Glutamatergic neuron (in vitro differentiated cells): ENCODE results near the gene EFCAB8. TPM values are rescaled to one million over a fixed set of nuclear protein-coding genes. Genes with fewer than 3 reads are reported as not detected.

Experiments used
- DNase-seq: peaks from one replicate; pipeline ENCODE4 v3.0.0; 2022
- H3K27ac Mint-ChIP-seq: one replicate; pipeline ENCODE4 v1.8.0; 2020; ENCODE audit warnings: mild to moderate bottlenecking, mixed read lengths, inconsistent platforms; ENCODE audit not compliant: unreplicated experiment
- H3K27me3 Mint-ChIP-seq: one replicate; pipeline ENCODE4 v1.8.0; 2020; ENCODE audit warnings: mild to moderate bottlenecking, moderate library complexity, mixed read lengths, inconsistent platforms; ENCODE audit not compliant: unreplicated experiment
- H3K36me3 Mint-ChIP-seq: one replicate; pipeline ENCODE4 v1.8.0; 2020; ENCODE audit warnings: mild to moderate bottlenecking, mixed read lengths, inconsistent platforms; ENCODE audit not compliant: unreplicated experiment
- H3K4me1 Mint-ChIP-seq: one replicate; pipeline ENCODE4 v1.8.0; 2020; ENCODE audit warnings: mild to moderate bottlenecking, low read depth, mixed read lengths, inconsistent platforms; ENCODE audit not compliant: unreplicated experiment
- H3K4me3 Mint-ChIP-seq: one replicate; pipeline ENCODE4 v1.8.0; 2020; ENCODE audit warnings: mild to moderate bottlenecking, mixed read lengths, inconsistent platforms; ENCODE audit not compliant: unreplicated experiment
- H3K9me3 Mint-ChIP-seq: one replicate; pipeline ENCODE4 v1.8.0; 2020; ENCODE audit warnings: mild to moderate bottlenecking, moderate library complexity, mixed read lengths, inconsistent platforms; ENCODE audit not compliant: unreplicated experiment
- total RNA-seq: library from RNA; stranded (reverse); fragmentation: NEBNext Ultra II Directional; extraction: Animal tissue kit (Norgen Biotek cat#: 25700); gene quantifications from one replicate; pipeline ENCODE4 v1.2.1, GENCODE V29; 2021; ENCODE audit not compliant: unreplicated experiment
- TF ChIP-seq, protein P1 (sequence below): fragments of 200-600 bp; sonication (generic); IDR thresholded peaks from one replicate; pipeline ENCODE4 v1.5.0; 2021; ENCODE audit not compliant: partially characterized antibody, unreplicated experiment

EFCAB8 gene
- total RNA-seq, 1 donor from 2014 or later, result not detected

DNA sequence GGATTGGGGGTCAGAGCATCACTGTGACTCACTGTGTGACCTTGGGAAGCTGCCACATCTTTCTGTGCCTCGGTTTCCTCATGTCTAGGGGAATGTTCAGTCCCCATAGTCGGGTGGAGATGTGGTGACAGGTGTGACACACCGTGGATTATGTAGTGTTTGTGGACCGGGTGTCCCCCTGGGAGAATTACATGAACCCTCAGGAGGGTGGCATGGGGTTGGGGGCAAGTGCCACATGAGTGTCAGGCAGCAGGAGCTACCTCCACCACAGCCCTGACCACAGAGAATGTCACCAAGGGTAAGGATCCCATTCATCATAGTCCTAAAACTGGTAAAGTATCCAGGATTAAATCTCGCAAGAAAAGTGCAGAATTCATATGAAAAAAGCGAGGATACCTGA lies 122.3 kb downstream of the EFCAB8 start:
- Mint-ChIP-seq H3K4me3 (no peak overlapping the region), H3K36me3 (no peaks in the 10 kb centered on the region), H3K27me3 (no peaks in the 10 kb centered on the region), H3K27ac (no peak overlapping the region), H3K4me1 (peaks cover 6% of the 10 kb centered on the region), H3K9me3 (peaks cover 2% of the 10 kb centered on the region)
- DNase-seq, result no peak
- TF ChIP-seq, protein P1, sequence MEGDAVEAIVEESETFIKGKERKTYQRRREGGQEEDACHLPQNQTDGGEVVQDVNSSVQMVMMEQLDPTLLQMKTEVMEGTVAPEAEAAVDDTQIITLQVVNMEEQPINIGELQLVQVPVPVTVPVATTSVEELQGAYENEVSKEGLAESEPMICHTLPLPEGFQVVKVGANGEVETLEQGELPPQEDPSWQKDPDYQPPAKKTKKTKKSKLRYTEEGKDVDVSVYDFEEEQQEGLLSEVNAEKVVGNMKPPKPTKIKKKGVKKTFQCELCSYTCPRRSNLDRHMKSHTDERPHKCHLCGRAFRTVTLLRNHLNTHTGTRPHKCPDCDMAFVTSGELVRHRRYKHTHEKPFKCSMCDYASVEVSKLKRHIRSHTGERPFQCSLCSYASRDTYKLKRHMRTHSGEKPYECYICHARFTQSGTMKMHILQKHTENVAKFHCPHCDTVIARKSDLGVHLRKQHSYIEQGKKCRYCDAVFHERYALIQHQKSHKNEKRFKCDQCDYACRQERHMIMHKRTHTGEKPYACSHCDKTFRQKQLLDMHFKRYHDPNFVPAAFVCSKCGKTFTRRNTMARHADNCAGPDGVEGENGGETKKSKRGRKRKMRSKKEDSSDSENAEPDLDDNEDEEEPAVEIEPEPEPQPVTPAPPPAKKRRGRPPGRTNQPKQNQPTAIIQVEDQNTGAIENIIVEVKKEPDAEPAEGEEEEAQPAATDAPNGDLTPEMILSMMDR, result no peak

GRCh38 chr20:32982617-32983458 lies 124.1 kb downstream of the EFCAB8 start:
- TF ChIP-seq, protein P1, result no peak
- Mint-ChIP-seq H3K4me1 (peaks cover 6% of the 10 kb centered on the region), H3K9me3 (peaks cover 2% of the 10 kb centered on the region), H3K4me3 (no peak overlapping the region), H3K27ac (no peak overlapping the region), H3K36me3 (no peaks in the 10 kb centered on the region), H3K27me3 (no peaks in the 10 kb centered on the region)
- DNase-seq, result peak; percentile 34

DNA sequence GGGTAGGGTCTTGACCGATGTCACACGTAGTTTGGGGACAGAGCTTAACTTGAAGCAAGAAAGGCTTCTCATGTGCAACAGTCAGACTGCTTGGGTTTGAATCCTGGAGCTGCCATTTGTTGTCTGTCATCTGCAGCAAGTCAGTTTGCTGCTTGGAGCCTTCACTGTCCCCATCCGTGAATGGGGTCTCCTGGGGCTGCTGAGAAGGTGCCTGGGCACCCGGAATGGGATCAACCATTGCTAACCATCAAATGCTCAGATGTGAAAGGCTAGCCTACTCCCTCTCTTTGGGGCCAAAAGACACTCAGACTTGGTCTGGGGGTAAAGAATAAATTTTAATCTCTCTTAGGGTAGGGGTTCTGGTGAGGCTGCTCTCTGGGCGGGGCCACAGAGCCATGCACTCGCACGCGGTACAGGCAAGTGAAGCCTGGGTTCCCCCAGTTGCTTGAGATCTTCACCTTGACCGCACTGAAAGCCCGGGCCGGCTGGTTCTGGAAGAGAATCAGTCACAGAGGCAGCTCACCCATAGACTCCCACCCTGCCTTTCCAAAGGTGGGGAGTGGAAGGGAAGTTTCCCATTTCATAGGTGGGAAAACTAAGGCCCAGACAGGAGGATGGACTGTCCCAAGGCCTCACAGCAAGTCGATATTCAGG lies 124.9 kb downstream of the EFCAB8 start:
- Mint-ChIP-seq H3K27ac (no peak overlapping the region), H3K36me3 (no peaks in the 10 kb centered on the region), H3K4me1 (peaks cover 6% of the 10 kb centered on the region), H3K9me3 (peaks cover 2% of the 10 kb centered on the region), H3K27me3 (no peaks in the 10 kb centered on the region), H3K4me3 (no peak overlapping the region)
- DNase-seq, result no peak
- TF ChIP-seq, protein P1, result no peak

DNA sequence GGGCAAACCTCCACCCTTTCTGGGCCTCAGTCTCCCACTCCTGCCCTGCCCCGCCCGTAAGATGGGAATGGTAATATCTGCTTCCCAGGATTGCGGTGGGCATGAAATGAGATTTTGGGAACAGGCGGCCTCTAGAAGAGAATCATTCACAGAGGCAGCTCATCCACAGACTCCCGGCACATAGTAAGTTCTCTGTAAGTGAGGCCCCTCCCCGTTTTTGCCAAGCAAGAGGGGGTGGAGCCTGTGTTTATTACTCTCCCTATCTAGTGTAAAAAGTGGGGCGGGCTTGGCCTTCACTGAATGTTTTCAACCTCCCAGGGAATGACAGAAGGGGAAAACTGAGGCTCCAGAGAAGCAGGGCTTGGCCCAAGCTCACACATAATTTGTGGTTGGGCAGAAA lies 125.5 kb downstream of the EFCAB8 start:
- no peaks in the 10 kb centered on the region for H3K36me3 Mint-ChIP-seq
- H3K9me3 Mint-ChIP-seq, result peaks cover 2% of the 10 kb centered on the region
- H3K4me3 Mint-ChIP-seq, result no peak overlapping the region
- no peak for DNase-seq
- no peaks in the 10 kb centered on the region for H3K27me3 Mint-ChIP-seq
- TF ChIP-seq, protein P1, result no peak
- no peak overlapping the region for H3K27ac Mint-ChIP-seq
- H3K4me1 Mint-ChIP-seq, result peaks cover 6% of the 10 kb centered on the region
